RPMI8226 (cell line): ENCODE data around the gene ANGPTL2.

ENCODE experiments used
- DNase-seq: peaks from one replicate; pipeline ENCODE4 v3.0.0-alpha.2; 2015

Gene ANGPTL2

DNA sequence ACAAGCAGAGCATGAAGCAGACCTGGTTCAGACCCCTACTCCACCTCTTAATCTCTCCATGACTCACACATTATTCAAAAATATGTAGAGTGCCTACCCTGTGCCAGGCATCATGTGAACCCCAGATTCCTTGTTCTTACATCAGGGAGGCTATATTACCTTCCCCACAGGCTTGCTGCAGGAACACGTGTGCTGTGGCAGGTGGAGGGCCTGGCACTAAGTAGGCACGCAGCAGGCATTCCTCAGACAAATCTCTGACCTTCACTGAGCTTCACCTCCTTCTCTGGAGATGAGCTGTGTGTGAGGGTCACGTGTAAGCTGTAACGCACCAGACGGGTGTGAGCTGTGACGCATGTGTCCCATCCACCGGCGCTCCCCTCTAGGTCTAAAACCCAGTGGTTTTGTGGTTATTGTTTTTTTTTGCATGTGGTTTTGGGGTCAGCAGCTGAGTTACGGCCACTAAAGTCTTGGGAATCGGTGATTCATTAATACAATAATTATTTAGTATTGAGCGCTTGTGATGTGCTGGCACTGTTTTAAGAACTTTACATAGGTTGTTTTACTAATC, 30.3 kb downstream of the ANGPTL2 start:
- DNase-seq, result no peak

DNA sequence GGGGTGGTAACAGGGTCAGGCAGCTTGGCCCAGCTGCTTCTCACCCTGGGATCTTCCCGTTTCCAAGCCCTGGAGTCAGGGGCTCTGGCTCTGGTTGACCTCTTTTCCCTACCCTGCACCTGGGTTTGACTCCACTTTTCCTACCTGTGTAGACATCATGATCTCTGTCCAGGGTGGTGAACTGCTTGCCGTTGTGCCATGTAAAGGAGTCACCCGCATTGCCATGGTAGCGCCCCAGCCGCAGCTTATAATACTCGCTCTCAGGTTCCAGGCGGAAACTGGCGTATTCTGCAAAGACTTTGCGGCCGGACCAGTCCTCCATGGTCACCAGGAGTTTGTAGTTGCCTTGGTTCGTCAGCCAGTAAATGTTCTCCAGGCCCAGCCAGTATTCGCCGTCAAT, 30.9 kb downstream of the ANGPTL2 start:
- no peak for DNase-seq

DNA sequence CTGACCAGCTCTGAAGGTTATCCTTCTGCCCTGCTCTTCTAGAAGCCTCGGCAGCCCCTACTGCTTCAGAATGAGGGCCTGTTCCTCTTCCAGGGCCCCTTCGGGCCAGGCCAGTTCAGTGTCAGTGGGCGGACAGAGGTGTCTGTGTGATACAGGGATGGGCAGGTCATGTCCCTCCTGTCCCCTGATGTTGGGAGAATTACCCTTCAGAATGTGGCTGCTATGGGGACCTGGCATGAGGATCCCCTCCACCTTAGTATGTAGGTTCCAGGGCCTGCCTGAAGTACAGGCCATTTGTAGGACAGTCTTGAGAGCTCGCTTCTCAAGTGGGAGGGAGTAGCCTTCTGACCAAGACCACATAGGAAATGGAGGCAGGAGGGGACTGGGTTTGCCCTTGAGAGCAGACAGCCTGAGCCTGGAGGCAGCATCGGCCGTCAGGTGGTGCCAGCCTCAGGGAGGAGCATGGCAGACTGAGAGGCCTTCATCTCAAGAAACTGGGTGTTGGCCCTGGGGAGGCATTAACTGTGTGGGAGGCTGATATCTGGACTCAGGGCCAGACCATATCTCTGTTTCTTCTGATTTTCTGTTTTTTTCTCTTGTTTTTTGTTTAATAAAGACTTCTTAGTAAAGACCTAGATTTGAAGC, 32.0 kb downstream of the ANGPTL2 start:
- no peak for DNase-seq

DNA sequence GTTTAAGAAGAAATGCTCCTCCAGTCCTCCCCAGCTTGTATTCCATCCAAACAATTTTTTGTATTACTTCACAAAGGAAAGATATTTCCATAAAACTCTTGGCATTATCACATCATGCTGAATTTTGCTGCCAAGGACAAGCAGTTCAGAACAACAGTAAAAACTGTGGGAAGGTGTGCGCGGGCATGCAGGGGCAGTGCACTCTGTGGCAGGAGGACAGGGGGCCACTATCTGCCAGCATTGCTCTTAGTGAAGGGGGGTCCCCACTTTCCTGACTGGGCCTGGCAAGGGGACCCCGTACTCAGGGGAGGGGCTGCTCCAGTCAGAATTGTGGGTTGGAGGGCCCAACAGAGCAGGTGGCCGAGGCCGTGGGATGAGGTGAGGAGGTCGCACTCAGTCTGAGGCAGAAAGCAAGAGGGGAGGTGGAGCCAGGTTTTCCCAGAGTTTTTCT, 32.8 kb downstream of the ANGPTL2 start:
- DNase-seq, result no peak

DNA sequence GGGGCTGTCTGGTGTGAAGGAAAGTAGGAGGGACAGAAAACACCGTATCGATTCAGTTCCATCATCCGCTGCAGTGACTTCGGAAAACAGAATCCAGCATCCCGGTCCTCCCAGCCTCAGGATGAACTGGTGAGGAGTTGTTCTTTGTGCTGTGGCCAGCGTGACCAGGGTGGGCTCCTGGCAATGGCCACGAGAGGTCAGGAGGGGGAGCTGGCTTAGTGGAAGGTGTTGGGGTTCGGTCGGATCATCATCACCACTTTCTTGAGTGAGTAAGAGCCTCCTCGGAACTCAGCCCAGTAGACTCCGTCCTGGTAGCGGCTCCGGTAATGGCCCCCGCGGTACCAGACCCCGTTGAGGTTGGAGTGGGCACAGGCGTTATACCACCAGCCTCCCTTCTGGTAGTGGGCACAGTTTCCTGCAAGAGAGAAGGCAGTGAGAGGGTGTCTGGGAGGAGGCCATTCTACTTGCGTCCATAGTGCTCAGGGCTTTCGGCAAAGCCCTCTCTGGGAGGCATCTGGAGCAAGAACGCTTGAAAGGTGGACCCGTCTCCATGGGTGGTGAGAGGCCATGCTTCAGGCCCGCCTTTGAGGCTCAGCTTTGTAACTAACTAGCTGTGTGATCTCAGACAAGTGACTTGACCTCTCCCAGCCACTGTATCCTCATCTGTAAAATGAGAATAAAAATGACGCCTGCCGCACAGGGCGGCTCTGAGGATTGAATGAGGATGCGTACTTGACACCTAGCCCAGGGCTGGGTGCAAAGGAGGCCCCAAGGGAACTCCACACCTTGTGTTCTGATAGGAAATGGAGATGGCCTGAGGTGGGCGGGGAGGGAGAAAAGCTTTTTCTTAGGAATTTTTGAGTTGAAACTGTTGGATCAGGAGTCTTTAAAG, 33.5 kb downstream of the ANGPTL2 start:
- DNase-seq, result no peak

DNA sequence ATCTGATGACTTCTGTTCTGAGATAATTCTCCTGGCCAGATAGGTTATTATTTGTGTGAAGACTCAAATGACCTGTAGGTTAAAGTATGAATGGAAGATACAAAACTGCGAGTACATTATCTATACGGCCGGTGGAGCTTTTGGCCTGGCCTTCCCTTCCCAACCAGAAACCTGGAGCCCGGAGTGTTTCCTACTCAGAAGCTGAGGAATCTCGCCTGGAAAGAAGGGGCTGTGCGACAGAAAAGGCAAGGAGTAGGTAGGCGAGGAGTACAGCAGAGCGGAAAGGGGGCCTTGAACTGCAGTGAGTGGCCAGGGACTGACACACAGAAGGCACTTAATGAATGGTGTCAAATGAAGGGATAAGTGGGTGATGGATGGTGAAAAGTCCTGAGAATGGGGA, 34.6 kb downstream of the ANGPTL2 start:
- DNase-seq, result no peak

DNA sequence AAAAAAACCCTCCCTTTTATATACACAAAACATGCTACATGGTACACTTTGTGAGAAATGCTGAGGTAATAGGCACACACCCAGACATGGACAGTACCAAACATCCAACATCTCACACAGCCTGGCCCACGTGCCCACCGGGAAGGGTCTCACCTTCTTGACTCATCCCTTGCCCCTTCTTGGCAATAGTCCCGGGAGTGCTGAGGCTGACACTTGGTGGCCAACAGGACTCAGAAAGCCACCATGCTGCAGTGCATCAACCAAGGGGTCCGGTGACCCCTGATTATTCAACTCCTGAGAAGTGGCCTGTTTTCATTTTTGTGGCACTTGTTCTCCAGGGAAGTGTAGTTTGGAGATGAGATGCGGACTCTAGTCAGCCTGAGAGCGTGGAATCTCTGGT, 35.0 kb downstream of the ANGPTL2 start:
- no peak for DNase-seq

DNA sequence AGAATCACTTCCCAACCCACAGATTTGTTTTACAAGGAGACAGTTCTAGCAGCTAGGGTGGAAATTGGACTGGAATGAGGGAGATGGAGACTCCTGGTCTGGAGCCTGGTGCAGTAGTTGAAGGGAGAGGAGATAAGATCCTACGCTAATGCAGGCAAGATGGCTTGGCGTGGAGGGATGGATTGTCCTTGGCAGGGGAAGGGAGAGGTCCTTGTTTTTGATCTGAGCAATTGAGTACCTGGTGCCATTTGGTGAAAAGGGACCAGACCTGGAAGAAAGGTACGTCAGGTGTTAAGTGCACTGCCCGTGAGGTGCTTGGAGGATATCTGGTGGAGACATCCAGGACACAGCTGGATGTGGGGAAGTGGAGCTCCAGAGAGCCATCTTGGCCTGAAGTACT, 35.7 kb downstream of the ANGPTL2 start:
- no peak for DNase-seq

DNA sequence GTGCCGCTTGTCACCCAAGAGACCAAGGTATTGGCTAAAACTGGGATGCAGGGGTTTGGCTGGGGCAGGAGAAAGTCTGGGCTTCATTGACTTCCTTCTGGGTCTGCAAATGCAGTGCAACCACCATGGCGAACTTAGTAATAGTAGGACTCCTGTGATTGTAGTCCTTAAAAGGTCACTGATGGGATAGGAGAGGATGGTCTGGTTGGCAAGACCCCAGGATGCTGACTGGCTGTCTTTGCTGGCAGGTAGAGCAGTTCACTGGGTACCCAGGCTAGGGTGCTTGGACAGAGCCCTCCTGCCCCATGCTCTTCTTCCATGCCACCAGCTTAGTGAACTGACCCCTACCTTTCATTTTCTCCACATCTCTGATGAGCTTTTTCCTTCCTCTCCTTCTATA, 37.2 kb downstream of the ANGPTL2 start:
- no peak for DNase-seq

DNA sequence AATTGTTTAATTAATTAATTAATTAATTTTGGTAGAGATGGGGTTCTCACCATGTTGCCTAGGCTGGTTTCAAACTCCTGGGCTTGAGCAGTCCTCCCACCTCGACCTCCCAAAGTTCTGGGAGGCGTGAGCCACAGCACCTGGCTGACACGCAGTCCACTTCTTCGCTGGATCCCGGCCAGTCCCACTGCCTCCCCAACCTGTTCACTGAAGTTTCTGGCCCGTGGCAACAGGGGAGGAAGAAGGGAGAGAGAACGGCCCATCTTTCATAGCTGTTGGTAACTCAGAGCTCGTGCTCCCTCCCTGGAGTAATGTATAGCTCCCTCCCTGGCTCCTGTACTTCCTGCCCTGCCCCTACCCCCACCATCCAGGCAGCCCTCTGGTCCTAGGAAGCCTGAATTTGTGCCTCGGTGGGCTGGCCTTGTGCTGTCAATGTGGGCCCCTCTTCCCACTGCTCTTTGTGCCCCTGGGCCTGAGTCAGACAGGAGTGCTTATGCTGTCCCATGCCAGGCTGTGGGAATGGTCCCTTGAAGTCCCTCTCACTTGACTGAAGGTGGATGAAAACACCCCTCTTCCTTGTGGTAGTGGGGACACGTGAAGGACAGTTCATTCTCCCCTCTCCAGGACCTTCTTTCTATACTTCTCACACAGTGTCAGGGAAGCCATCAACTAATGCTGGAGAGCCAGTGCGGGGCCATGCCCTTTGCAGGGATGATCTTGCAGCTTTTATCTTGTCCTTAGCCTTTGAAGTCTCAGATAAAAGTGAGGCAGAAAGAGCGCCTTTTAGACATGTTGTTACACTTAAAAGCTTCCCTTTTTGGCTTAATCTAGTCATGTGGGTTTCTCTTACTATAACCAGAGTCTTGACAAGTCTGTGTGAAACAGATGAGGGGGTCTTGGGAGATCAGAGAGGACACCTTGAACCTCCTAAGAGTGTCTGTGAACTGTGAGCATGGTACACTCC, 38.1 kb downstream of the ANGPTL2 start:
- no peak for DNase-seq

DNA sequence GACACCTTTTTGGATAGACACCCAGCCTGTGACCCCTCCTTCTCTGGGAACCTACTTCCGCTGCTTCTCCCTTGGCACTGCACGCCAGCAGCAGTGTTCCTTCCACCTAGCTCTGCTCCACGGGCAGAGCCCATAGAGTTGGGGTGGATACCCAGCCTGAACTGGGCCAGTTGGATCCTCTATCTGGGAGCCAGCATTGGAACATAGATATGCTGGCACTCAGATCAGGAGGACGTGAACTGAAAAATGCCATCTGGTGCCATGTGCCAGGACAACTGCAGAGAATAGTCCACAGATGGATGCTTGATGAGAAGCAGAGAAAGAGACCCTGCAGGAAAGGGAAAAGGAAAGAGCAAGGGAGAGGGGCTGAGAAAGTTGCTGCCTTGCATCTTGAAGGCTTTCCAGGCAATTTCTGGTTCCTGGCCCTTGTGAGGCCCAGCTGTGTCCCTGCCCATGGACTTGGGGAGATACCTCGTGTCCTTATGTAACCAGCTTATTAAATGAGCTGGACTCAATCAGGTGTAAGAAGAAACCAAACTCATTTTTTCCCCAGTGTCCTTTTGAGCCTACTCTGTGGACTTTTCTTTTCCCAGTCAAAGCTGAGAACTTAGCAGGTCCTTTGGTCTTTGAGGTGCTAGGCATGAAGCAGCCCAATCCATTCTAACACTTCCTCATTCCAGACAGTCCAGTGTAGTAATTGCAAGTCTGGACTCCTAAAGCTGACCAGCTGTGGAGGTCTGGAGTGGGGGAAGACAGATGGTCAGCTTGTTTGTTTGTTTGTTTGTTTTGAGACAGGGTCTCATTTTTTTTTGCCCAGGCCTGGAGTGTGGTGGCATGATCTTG, 39.1 kb downstream of the ANGPTL2 start:
- DNase-seq, result no peak

DNA sequence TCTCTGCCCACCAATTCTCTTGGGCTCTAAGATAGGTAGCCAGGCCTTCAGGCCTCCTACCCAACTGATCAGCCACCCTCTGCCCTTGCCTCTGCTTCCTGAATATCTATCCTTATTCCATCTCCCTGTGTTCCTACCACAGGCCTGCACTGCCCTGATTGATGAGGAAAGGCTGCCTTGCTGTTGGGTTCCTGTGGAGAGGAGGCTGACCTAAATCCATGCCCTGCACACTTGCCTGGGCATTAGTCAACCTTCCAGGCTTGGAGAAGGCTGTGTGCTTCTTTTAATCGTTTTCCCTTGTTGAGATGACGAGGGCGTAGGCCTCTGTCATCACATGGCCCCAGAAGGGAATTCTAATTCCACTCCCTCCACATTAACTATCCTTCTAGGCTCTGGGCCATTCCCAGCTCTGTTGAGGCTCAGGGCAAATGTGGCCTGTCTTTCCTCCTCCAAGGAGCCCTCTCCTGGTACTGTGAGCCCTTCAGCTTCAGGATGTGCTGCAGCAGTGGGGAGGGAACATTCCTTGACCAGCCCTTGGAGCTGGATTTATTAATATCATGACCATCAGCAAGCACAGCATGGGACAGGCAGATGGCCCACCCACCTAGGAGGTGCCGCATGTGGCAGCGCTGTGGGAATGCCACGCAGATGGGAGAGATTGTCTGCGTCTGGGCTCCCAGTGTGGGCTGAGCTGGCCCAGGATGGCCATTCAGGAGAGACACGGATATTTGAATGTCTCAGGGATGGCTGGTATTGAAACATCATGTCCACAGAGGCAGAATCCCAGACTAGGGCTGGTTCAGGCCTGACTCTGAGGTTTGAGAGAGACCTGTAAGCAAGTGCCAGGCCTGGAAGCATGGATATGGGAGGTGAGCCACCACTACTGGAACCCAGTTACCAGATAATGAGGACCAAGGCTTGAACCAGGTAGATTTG, 40.9 kb downstream of the ANGPTL2 start:
- DNase-seq, result no peak

DNA sequence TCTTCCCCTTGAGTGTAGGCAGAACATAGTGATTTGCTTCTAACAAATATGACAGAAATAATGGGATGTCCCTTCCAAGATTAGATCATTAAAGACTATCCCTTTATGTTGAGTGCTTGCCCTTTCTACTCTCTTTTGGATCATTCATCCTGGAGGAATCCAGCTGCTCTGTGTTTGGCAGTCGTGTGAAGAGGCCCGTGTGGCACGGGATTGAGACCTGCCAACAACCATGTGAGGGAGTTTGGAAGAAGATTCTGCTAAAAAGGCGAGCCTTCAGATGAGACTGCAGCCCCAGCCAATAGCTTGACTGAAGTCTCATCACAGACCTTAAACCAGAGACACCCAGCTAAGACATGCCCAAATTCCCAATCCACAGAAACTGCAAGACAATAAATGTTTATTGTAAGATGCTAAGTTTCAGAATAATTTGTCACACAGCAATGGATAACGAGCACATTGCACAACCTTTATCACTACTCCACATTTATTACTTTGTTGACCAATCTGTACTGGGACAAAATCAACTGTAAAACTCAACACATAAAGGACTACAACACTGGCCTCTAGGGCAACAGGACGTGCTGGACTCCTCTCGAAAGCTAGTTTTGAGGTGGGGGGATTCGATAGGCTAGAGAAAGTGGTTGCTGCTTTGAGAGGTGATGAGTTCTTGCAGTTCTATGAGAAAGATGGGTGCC, 42.8 kb downstream of the ANGPTL2 start:
- DNase-seq, result no peak

DNA sequence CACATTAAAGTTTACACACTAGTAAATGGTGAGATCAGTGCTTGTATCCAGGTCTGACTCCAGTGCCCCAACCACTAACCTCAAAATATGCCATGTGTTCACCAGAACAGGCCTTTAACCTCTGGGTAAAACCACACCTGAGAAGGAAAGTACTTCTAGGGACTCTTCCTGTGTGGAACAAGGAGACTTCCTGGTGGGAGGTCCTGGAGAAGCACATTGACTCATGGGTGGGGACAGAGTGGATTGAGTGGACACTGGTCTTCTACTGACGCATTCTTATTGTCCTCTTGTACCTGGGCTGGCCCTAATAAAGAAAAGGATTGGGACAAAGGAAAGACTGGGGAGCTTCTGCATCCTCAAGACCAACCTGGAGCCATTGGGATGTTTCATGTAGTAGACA, 43.4 kb downstream of the ANGPTL2 start:
- DNase-seq, result no peak

DNA sequence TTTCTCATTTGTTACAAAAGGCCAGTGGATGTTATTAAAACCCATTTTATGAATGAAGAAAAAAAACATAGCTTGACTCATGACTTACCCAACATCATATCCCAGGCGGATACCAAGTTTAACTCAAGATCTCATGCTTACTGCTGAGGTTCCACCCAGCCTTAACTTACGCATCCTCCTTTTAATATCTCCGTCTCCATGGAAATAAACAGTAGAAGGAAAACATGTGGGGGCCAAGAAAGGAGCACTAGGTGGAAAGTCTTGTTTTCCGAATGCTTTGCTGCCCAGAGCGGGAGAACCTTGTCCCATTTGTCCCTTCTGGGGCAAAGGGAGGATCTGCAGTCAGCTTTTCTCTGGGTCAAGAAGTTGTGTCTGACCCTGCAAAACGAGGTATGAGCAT, 44.1 kb downstream of the ANGPTL2 start:
- no peak for DNase-seq

DNA sequence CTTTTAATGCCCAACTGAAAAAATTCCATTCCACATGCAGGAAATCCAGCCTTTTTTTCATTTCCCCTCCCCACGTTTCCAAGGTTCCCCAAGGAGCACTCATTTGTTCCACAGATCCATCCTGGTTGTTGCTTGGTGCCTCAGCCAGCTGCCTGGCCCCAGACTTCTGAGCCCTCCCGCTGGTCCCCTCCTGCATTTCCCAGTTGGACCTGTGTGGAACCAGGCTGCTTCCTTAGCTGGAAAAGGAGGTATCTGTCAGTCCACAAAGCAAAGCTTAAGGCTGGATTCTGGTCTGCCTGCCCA, 44.8 kb downstream of the ANGPTL2 start:
- DNase-seq, result no peak

DNA sequence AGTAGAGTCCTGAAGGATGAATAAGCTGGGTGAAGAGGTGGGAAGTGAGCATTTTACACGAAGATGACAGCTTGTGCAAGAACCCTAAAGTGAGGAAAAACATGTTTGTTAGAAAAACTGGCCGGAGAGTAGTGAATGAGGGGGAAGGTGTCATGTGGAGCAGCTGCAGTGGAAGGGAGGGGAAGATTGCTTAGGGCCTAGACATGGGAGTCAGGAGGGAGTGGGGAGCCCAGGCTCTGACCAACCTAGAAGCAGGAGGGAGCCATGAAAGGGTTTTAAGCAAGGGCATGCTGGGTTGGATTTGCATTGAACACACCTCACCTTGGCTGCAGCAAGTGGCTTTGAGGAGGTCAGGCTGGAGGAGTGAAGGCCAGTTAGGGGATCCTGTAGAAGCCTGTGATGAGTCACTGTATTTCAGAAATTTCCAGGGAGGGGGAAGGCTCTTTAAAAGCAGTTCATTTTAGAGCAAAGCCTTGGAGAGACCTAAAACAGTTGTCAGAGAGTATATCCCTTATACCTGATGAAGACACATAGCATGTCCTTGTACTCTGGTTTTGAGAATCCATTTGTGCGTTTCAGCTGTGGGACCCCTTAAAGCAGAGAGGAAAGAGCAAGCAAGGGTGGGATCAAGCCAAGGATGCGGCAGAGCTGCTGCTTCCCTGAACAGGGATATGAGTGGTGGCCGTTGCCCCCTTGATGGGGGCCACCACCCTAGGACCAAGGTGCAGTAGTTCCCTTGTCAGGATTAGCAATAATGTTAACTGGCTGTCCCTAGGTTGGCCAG, 45.4 kb downstream of the ANGPTL2 start:
- DNase-seq, result no peak

DNA sequence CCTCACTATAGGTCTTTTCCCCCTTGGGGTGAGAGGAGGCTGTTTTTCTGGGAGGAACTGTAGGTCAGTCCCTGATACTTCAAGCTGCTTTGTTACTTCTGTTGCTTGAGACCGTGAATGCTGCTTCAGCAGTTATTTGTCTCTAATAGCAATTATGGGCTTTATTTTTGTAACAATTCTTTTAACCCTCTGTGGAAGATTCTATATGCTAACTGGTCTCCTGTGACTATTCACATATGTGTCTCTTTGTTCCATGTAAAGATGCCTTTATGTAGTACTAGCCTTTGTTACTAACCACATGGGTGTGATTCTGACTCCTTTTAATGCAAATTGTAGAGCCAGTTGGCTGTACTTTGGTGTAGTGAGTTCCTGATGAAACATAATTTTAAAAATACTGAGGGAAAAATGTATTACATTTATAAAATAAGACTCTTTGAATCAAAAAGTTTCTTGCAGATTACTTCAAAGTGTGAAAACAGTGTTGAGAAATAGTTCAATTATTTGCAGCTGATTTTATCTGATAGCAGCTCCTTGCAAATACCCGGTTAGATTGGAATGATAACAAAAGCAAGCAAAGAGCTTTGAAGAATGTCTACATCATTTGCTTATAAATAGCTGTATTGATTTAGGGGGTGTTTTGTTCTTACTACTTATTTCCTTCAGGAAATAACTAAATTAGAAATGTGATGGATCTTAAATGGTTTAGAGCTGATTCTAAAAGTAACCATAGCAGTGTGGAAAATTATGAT, 46.6 kb downstream of the ANGPTL2 start:
- DNase-seq, result peak; percentile 61
